Endodermal cell (in vitro differentiated cells): ENCODE data around the gene RNF5. TPM values are rescaled to one million over a fixed set of nuclear protein-coding genes. Genes with fewer than 3 reads are reported as not detected.

Experiments
- DNase-seq: peaks from one replicate; pipeline ENCODE4 v3.0.0-alpha.2; 2017
- H3K27ac ChIP-seq: 2 replicates; pipeline ENCODE4 v1.5.1; 2013; ENCODE audit warnings: mild to moderate bottlenecking, low read depth, low read length, moderate library complexity
- H3K27me3 ChIP-seq: 2 replicates; pipeline ENCODE4 v1.6.1; 2013; ENCODE audit warnings: mild to moderate bottlenecking, low read length, moderate library complexity; ENCODE audit not compliant: insufficient read depth, control insufficient read depth, poor library complexity, severe bottlenecking
- H3K36me3 ChIP-seq: 2 replicates; pipeline ENCODE4 v1.7.0; 2013; ENCODE audit warnings: mild to moderate bottlenecking, low read length, moderate library complexity; ENCODE audit not compliant: control insufficient read depth, insufficient read depth
- H3K4me1 ChIP-seq: one replicate; pipeline ENCODE4 v1.7.0; 2013; ENCODE audit warnings: low read length; ENCODE audit not compliant: control insufficient read depth, insufficient read depth
- H3K4me3 ChIP-seq: 2 replicates; pipeline ENCODE4 v1.5.1; 2013; ENCODE audit warnings: mild to moderate bottlenecking, low read length, moderate library complexity
- H3K9ac ChIP-seq: 2 replicates; pipeline ENCODE4 v1.6.1; 2013; ENCODE audit warnings: mild to moderate bottlenecking, low read length, moderate library complexity; ENCODE audit not compliant: poor library complexity, severe bottlenecking; ENCODE audit errors: extremely low read depth
- H3K9me3 ChIP-seq: 2 replicates; pipeline ENCODE4 v1.6.1; 2013; ENCODE audit warnings: mild to moderate bottlenecking, low read length, moderate library complexity; ENCODE audit not compliant: control insufficient read depth
- H3K27ac Mint-ChIP-seq: 2 replicates; pipeline ENCODE4 v1.8.0; 2020; ENCODE audit warnings: mixed read lengths
- H3K27me3 Mint-ChIP-seq: 2 replicates; pipeline ENCODE4 v1.8.0; 2021; ENCODE audit warnings: mild to moderate bottlenecking, mixed read lengths; ENCODE audit not compliant: insufficient read depth
- H3K36me3 Mint-ChIP-seq: 2 replicates; pipeline ENCODE4 v1.8.0; 2020; ENCODE audit warnings: low read depth, mixed read lengths
- H3K4me1 Mint-ChIP-seq: 2 replicates; pipeline ENCODE4 v1.8.0; 2020; ENCODE audit warnings: mixed read lengths
- H3K4me3 Mint-ChIP-seq: 2 replicates; pipeline ENCODE4 v1.8.0; 2020; ENCODE audit warnings: mild to moderate bottlenecking, moderate library complexity, mixed read lengths
- H3K9me3 Mint-ChIP-seq: 2 replicates; pipeline ENCODE4 v1.8.0; 2020; ENCODE audit warnings: mild to moderate bottlenecking, mixed read lengths
- CTCF ChIP-seq: fragments of 200-600 bp; sonication (generic); conservative IDR thresholded peaks from 2 replicates; pipeline ENCODE4 v1.5.0; 2021; ENCODE audit warnings: antibody characterized with exemption, mild to moderate bottlenecking
- WGBS, 2 experiments: methylation state at CpG; one replicate each; pipeline versions ENCODE4 v1.1.5 to v1.1.7; 2013; ENCODE audit warnings: missing lambda C conversion rate in 2 of 2, mixed read lengths in 1 of 2; ENCODE audit not compliant: insufficient coverage in 1 of 2, insufficient read length in 1 of 2; 5-methylcytosine and 5-hydroxymethylcytosine counted together
- total RNA-seq, 2 donors: library from RNA; stranded (reverse); fragmentation: NEBNext Ultra II Directional in 1 of 2; extraction: Animal tissue kit (Norgen Biotek cat#: 25700) in 1 of 2; gene quantifications; 2 replicates in 1 of 2; 3 replicates in 1 of 2; pipeline ENCODE4 v1.2.1, GENCODE V29; 2021

RNF5 gene
- total RNA-seq, 2 donors from 2014 or later: 68.0 to 71.3 TPM

GRCh38 chr6:32149932-32150870, 28.0 kb upstream of the RNF5 start:
- Mint-ChIP-seq H3K9me3 (no peaks in the 10 kb centered on the region), H3K4me3 (peak overlapping the region; percentile 28), H3K36me3 (peaks cover under 1% of the 10 kb centered on the region), H3K27ac (no peak overlapping the region), H3K4me1 (peaks cover 56% of the 10 kb centered on the region), H3K27me3 (peaks cover 32% of the 10 kb centered on the region)
- H3K9me3 ChIP-seq: no peaks in the 10 kb centered on the region
- no peak overlapping the region for H3K27ac ChIP-seq
- 72 to 88% methylated on average over 6 to 55 of the region's 55 CpGs for WGBS, 2 experiments
- no peaks in the 10 kb centered on the region for H3K36me3 ChIP-seq
- DNase-seq: peak; percentile 82
- H3K9ac ChIP-seq: no peak overlapping the region
- peak; percentile 17 for TF ChIP-seq CTCF
- no peaks in the 10 kb centered on the region for H3K27me3 ChIP-seq
- no peak overlapping the region for H3K4me3 ChIP-seq
- H3K4me1 ChIP-seq: peaks cover 14% of the 10 kb centered on the region

- Histone ChIP-seq H3K27ac (no peak overlapping the region), H3K9ac (no peak overlapping the region), H3K27me3 (no peaks in the 10 kb centered on the region), H3K4me1 (peaks cover 11% of the 10 kb centered on the region), H3K36me3 (peaks cover 9% of the 10 kb centered on the region), H3K9me3 (no peaks in the 10 kb centered on the region), H3K4me3 (no peak overlapping the region)
- peaks cover 11% of the 10 kb centered on the region for H3K36me3 Mint-ChIP-seq
- peak overlapping the region; percentile 97 for H3K4me3 Mint-ChIP-seq
- H3K9me3 Mint-ChIP-seq: no peaks in the 10 kb centered on the region
- no peak overlapping the region for H3K27ac Mint-ChIP-seq
- H3K27me3 Mint-ChIP-seq: peaks cover 32% of the 10 kb centered on the region
- TF ChIP-seq CTCF: no peak
- no peak for DNase-seq
- peaks cover 51% of the 10 kb centered on the region for H3K4me1 Mint-ChIP-seq
- 62 to 88% methylated on average over 4 to 8 of the region's 8 CpGs for WGBS, 2 experiments
Observed at GRCh38 chr6:32151181-32151862, 26.9 kb upstream of the RNF5 start.

GRCh38 chr6:32151863-32152768, 26.1 kb upstream of the RNF5 start, which contains the start of gene PRRT1:
Gene PRRT1 (minus strand): TSS chr6:32151939. CDS start chr6:32151827, 112 bp downstream.
- 32 to 33% methylated on average over 3 to 13 of the region's 24 CpGs for WGBS, 2 experiments
- H3K36me3 Mint-ChIP-seq: peaks cover 18% of the 10 kb centered on the region
- no peaks in the 10 kb centered on the region for H3K9me3 Mint-ChIP-seq
- Histone ChIP-seq H3K4me3 (peak within 1 kb of the TSS; percentile 98), H3K9ac (peak within 1 kb of the TSS; percentile 94), H3K9me3 (peaks cover 1% of the 10 kb centered on the region), H3K36me3 (peaks cover 17% of the 10 kb centered on the region), H3K27me3 (no peaks in the 10 kb centered on the region), H3K27ac (no peak within 1 kb of the TSS), H3K4me1 (peaks cover 11% of the 10 kb centered on the region)
- peak within 1 kb of the TSS; percentile 98 for H3K27ac Mint-ChIP-seq
- H3K4me1 Mint-ChIP-seq: peaks cover 45% of the 10 kb centered on the region
- peak within 1 kb of the TSS; percentile 97 for H3K4me3 Mint-ChIP-seq
- TF ChIP-seq CTCF: no peak
- H3K27me3 Mint-ChIP-seq: peaks cover 32% of the 10 kb centered on the region
- peak; percentile 67 for DNase-seq
